AG09309 (cell line): ENCODE results near the gene NYAP2.

ENCODE experiments used
- DNase-seq: peaks from one replicate; pipeline ENCODE4 v3.0.0-alpha.2; 2010; ENCODE audit warnings: low read depth
- H3K4me3 ChIP-seq: 2 replicates; pipeline ENCODE4 v1.5.1; 2011; ENCODE audit warnings: mild to moderate bottlenecking, low read depth, low read length, moderate library complexity; ENCODE audit not compliant: control insufficient read depth
- CTCF ChIP-seq: IDR thresholded peaks from 2 replicates; pipeline ENCODE4 v1.5.1; 2011; ENCODE audit warnings: mild to moderate bottlenecking, low read depth, low read length, inconsistent platforms; ENCODE audit not compliant: insufficient read depth, control insufficient read depth; ENCODE audit errors: missing control alignments

NYAP2 gene

GRCh38 chr2:225484751-225485150 is 85.2 kb downstream of the NYAP2 start:
- no peak for TF ChIP-seq CTCF

GRCh38 chr2:225486236-225486635 is 86.7 kb downstream of the NYAP2 start:
- DNase-seq = no peak
- TF ChIP-seq CTCF = no peak
- no peak overlapping the region for H3K4me3 ChIP-seq

More at GRCh38 chr2:225484751-225485150, 85.2 kb downstream of the NYAP2 start:
- no peak for DNase-seq
- no peak overlapping the region for H3K4me3 ChIP-seq

- no peak for DNase-seq
- no peak for TF ChIP-seq CTCF
- no peak overlapping the region for H3K4me3 ChIP-seq
Measured at GRCh38 chr2:225487878-225488416, 88.4 kb downstream of the NYAP2 start.

GRCh38 chr2:225488743-225489142 is 89.2 kb downstream of the NYAP2 start:
- TF ChIP-seq CTCF = no peak
- no peak overlapping the region for H3K4me3 ChIP-seq
- no peak for DNase-seq

- TF ChIP-seq CTCF = no peak
- H3K4me3 ChIP-seq = no peak overlapping the region
- no peak for DNase-seq
Measured at GRCh38 chr2:225493420-225494099, 94.0 kb downstream of the NYAP2 start.

GRCh38 chr2:225494100-225494459 is 94.6 kb downstream of the NYAP2 start:
- DNase-seq = no peak
- no peak overlapping the region for H3K4me3 ChIP-seq
- no peak for TF ChIP-seq CTCF
